GM18526 (cell line): ENCODE measurements around the gene SLC1A2.

Source experiments
- POLR2A ChIP-seq: IDR thresholded peaks from 3 replicates; pipeline ENCODE4 v1.6.1; 2011; ENCODE audit not compliant: insufficient read length; ENCODE audit errors: extremely low read depth

Gene SLC1A2

GRCh38 chr11:35391922-35392688 is 27.3 kb downstream of the SLC1A2 start:
- no peak for TF ChIP-seq POLR2A

- TF ChIP-seq POLR2A = no peak
Measured at GRCh38 chr11:35390737-35391682, 28.3 kb downstream of the SLC1A2 start.

GRCh38 chr11:35389897-35390465 is 29.4 kb downstream of the SLC1A2 start:
- TF ChIP-seq POLR2A = no peak

DNA sequence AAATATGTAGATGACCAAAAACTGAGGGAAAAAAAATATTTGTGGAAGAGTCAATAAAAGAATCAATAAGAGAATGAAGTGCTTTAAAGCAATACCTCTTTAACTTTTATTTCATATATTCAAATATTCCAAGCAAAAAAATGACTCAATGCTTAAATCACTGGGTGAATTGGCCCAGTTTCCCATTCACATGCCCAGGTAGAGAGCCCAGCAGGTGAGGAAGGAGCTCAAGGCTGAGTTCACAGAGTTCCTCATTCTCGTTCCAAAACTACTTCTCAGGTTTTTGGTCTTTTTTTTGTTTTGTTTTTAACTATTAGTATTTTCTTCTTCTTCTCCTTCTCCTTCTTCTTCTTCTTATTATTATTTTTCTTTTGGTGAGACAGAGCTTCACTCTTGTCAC is 30.2 kb downstream of the SLC1A2 start:
- no peak for TF ChIP-seq POLR2A

GRCh38 chr11:35388061-35388460 is 31.3 kb downstream of the SLC1A2 start:
- no peak for TF ChIP-seq POLR2A

- TF ChIP-seq POLR2A = no peak
Measured at GRCh38 chr11:35387111-35387982, 32.0 kb downstream of the SLC1A2 start.

DNA sequence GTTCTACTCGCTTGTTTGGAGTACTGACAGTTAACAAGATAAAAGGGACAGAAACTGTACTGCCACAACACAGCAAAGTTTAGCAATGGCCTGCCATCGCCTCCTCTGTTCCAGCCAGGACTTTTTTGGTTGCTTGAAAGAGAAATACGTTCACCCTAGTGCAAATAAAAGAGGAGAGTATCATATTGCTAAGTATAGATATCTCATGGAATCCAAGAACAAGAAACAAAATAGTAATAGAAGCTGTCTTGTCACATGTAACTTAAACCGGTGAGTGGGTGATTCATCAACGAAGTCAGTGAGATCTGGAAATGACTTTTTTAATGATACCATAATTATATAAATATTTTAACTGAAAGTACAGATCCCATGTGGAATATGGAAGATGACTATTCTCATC is 35.4 kb downstream of the SLC1A2 start:
- no peak for TF ChIP-seq POLR2A

- TF ChIP-seq POLR2A = no peak
Measured at GRCh38 chr11:35381709-35382322, 37.5 kb downstream of the SLC1A2 start.

GRCh38 chr11:35380603-35381002 is 38.8 kb downstream of the SLC1A2 start:
- no peak for TF ChIP-seq POLR2A

DNA sequence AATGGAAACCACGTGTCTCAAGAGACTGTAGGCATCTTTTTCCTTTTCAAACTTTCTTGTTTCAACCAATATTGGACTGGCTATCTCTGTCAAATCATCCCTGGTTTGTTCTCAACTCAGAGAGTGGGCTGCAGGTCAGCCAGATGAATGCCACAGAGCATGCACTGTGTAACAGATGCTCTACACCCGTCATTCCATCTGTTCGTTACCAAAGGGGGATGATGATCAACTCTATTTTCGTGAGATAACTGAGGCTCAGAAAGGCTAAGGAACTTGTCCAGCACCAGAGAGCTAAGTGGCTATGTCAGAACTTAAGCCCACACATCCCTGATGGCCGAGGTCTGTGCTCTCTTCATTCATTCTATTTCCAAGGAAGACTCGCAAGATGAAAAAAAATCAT is 42.1 kb downstream of the SLC1A2 start:
- no peak for TF ChIP-seq POLR2A

DNA sequence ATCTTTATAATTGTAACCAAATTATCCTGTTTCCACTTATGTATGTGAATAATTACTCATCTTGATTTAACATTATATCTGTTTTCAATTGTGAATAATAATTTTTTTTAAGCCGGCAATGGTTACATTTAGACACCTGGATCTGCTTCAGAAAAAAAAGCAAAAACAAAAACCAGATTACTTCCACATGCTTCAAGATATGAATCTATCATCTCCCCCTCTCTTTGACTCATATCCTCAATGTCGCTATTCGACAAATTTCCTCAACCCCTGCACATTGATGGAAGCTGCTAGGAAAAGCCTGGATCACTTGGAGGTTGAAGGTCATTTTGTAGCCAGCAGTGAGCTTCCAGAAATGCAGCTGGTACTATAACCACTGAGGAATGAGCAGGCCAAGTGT is 42.7 kb downstream of the SLC1A2 start:
- TF ChIP-seq POLR2A = no peak

DNA sequence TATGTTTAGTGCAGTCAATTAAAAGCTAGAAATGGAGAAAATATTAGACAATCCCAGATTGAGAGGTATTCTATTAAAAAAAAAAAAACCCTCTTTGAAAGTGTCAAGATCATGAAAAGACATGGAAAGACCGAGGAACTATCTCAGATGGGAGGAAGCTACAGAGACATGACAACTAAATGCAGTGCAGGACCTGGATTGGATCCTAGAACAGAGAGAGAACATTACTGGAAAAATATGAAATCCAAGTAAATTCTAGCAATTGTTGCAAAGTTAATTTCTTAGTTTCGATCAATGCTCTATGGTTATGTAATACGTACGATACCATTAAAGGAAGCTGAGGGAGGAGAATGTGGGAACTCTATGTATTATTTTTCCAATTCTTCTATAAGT is 43.2 kb downstream of the SLC1A2 start:
- no peak for TF ChIP-seq POLR2A

DNA sequence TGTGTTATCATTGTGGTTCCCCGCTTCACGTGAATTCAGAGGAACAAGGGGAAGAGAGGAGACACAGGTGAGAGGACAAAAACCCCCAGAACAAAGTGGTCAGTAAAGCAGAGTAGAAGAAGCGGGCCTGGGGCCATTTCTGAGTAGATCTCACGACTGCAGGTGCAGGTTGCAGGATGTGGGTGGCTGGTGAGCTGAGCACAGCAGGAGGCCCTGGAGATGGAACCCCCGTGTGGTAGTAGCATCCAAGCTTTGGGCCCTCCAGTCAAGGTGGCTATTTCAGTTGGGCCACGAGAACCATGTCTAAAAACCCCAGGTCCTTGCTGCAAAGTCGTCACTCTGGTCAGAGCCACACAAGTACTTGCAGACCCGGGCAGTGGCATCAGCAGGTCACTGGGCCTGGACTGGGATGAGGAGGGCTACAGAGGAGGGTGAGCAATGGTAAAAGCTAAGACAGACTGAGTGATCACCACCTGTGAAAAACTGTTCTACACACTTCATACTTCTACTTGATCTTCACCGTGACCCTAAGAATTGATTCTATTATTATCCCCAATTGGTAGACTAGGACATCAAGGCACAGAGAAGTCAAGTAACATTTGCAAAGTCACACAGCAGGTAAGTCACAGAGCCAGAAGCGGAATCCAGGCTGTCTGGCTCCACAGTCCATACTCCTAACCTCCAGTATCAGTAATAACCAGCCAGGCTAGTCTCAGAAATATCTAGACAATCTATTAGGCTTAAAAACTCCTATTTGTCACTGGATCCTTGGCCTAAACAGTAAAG is 43.8 kb downstream of the SLC1A2 start:
- no peak for TF ChIP-seq POLR2A
